ENCODE measurements around the gene UBE2L5. TPM values are rescaled to one million over a fixed set of nuclear protein-coding genes. Genes with fewer than 3 reads are reported as not detected.

Gene UBE2L5
- total RNA-seq, result not detected in 2 replicates

DNA sequence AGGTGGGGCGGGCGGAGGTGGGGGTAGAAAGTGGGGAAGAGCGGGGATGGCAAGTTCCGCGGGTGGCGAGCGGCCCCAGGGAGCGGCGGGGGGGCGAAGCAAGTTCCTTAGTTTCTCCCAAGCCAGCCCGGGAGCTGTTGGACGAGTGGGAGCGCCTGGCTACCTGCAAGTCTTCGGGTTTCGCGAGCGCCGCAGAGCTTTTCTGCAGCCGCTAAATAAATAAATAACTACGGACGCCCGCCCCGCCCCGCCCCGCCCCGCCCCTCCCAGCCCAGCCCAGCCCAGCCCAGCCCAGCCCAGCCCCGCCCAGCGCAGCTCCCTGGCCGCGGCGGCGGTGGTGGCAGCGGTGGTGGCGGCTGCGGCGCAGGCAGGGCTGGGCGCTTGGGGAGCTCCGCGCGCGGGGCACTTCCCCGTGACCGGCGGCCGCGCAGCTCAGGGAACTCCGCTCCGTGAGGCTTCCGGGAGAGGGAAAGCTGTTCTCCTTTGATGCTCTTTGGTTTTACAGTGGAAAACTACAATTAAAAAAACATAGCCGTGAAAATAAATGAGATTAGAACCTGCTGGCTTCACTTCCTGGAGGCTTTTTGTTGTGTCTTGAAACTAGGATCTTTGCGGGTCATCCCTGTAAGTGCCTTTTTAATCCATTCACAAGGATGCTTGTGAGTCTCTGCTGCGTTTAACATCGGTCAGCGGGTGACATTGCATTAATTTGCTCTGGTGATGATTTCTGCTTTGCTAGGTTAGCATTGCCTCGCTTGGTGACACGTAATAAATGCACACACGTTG, at the start of gene UBE2L5:
Gene UBE2L5, plus strand, starts transcription at position 440 of the 786 bp plus-strand sequence. CDS start 5,498 bp downstream, outside the sequence.

DNA sequence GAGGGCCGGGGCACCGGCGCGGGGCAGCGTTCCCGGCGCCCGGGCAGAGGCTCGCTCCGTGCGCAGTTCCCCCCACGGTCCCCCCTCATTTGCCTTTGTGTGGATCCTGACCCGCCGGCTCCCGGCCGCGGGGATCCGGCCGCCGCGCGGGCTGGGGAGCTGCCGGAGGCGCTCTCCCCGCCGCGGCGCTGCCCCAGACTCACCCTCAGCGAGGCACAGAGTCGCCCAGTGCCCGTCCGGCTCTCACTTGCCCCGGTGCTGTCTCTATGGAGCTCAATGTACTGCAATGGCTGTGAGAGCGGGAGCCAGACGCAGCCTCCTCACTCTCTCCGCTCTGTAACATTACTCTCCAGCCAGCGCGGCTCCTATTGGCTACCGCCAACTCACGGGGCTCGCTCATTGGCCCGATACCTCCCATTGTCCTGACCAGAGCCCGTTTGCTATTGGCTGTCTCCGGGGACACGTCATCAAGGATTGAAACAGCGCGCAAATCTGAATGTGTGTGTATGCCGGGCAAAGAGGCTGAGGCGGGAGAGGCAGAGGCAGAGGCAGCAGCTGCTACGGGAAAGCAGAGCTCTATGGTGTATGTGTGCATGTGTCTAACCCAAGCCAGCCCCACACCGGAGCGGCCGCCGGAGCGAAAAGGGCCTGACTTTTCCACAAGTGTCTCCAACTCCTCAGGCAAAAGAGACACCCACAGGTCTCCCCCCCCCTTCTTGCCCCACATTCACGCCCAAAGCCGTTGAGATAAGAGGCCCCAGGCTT, 43.5 kb downstream of the UBE2L5 start, which contains the start of gene HMGB1:
Gene HMGB1, minus strand, starts transcription at position 344 of the 765 bp plus-strand sequence. CDS start 2,256 bp downstream, outside the sequence.

Other genes starting within 250 kb of the UBE2L5 start
- 13.6 and 15.2 TPM in 2 replicates for gene KATNAL1, start 114.9 kb upstream of the UBE2L5 start, total RNA-seq
- 304 and 426 TPM in 2 replicates for gene HMGB1, start 43.4 kb downstream of the UBE2L5 start, total RNA-seq
- gene USPL1, start 195.4 kb downstream of the UBE2L5 start, total RNA-seq, result 17.7 and 22.6 TPM in 2 replicates

All from epithelial cell of alveolus of lung (primary cell).